CD14-positive monocyte (primary cell): ENCODE data around the gene PROC. TPM values are rescaled to one million over a fixed set of nuclear protein-coding genes. Genes with fewer than 3 reads are reported as not detected.
A peak's percentile ranks its signal among the peaks of the same experiment; 100 is the strongest.
"Not testable (repeated sequence)": the region's sequence is repeated elsewhere in the genome, so short reads cannot be mapped to it uniquely, and the experiment has no call there.

Experiments used
- DNase-seq, 3 donors: peaks; one replicate each; pipeline ENCODE4 v3.0.0-alpha.2; 2011 to 2022
- H2AFZ ChIP-seq: 2 replicates; pipeline ENCODE4 v1.6.0; 2012; ENCODE audit warnings: mild to moderate bottlenecking, low read depth, low read length, inconsistent platforms; ENCODE audit not compliant: insufficient read depth, poor library complexity, severe bottlenecking
- H3K27ac ChIP-seq, 2 donors: 1 replicate in 1 of 2; 2 replicates in 1 of 2; pipeline ENCODE4 v1.5.1; 2012 to 2013; ENCODE audit warnings: low read length in 2 of 2, control low read depth in 1 of 2, inconsistent platforms in 1 of 2, low read depth in 1 of 2, mild to moderate bottlenecking in 1 of 2
- H3K27me3 ChIP-seq, 2 donors: one replicate each; pipeline versions ENCODE4 v1.6.0 to v1.6.1; 2011 to 2013; ENCODE audit warnings: low read length in 2 of 2; ENCODE audit not compliant: control insufficient read depth in 2 of 2, insufficient read depth in 2 of 2
- H3K36me3 ChIP-seq, 2 donors: replicated peaks in 1 of 2; 1 replicate in 1 of 2; 2 replicates in 1 of 2; pipeline versions ENCODE4 v1.5.1 to v1.6.1; 2012 to 2013; ENCODE audit warnings: low read length in 2 of 2, control low read depth in 1 of 2, inconsistent platforms in 1 of 2, mild to moderate bottlenecking in 1 of 2; ENCODE audit not compliant: insufficient read depth in 2 of 2, control insufficient read depth in 1 of 2
- H3K4me1 ChIP-seq, 2 donors: 1 replicate in 1 of 2; 2 replicates in 1 of 2; pipeline versions ENCODE4 v1.5.1 to v1.6.1; 2012 to 2013; ENCODE audit warnings: low read length in 2 of 2, control low read depth in 1 of 2, inconsistent platforms in 1 of 2, mild to moderate bottlenecking in 1 of 2, moderate library complexity in 1 of 2; ENCODE audit not compliant: insufficient read depth in 2 of 2, control insufficient read depth in 1 of 2
- H3K4me2 ChIP-seq: replicated peaks from 2 replicates; pipeline ENCODE3; 2012; ENCODE audit warnings: low read length, moderate library complexity, mild to moderate bottlenecking; ENCODE audit not compliant: poor library complexity, severe bottlenecking; ENCODE audit errors: extremely low read depth
- H3K4me3 ChIP-seq, 3 experiments: fragments of 200-600 bp in 1 of 3; sonication (generic) in 1 of 3; replicated peaks in 1 of 3; 1 replicate in 2 of 3; 2 replicates in 1 of 3; pipeline ENCODE4 v1.5.1; 2011 to 2013; ENCODE audit warnings: low read length in 3 of 3, mild to moderate bottlenecking in 3 of 3, control low read depth in 2 of 3, low read depth in 2 of 3, inconsistent platforms in 1 of 3, moderate library complexity in 1 of 3
- H3K79me2 ChIP-seq: 2 replicates; pipeline ENCODE4 v1.6.0; 2012; ENCODE audit warnings: mild to moderate bottlenecking, control low read depth, inconsistent platforms, low read length, moderate library complexity; ENCODE audit not compliant: insufficient read depth
- H3K9ac ChIP-seq: 2 replicates; pipeline ENCODE4 v1.6.0; 2017; ENCODE audit warnings: low read length, mild to moderate bottlenecking; ENCODE audit not compliant: insufficient read depth, poor library complexity, severe bottlenecking
- H3K9me3 ChIP-seq, 2 donors: replicated peaks in 1 of 2; 1 replicate in 1 of 2; 2 replicates in 1 of 2; pipeline versions ENCODE4 v1.5.1 to v1.6.1; 2012 to 2013; ENCODE audit warnings: low read length in 2 of 2, control low read depth in 1 of 2; ENCODE audit not compliant: control insufficient read depth in 1 of 2, insufficient read depth in 1 of 2
- H4K20me1 ChIP-seq: 2 replicates; pipeline ENCODE4 v1.6.0; 2012; ENCODE audit warnings: mild to moderate bottlenecking, low read length, control low read depth, moderate library complexity; ENCODE audit not compliant: insufficient read depth
- H3K27ac Mint-ChIP-seq, 7 donors: one replicate each; pipeline ENCODE4 v1.8.0; 2020; ENCODE audit warnings: mild to moderate bottlenecking in 7 of 7, mixed read lengths in 7 of 7, moderate library complexity in 6 of 7, inconsistent platforms in 2 of 7
- H3K27me3 Mint-ChIP-seq, 3 donors: one replicate each; pipeline ENCODE4 v1.8.0; 2021 to 2022; ENCODE audit warnings: low read depth in 3 of 3, mild to moderate bottlenecking in 3 of 3, mixed read lengths in 3 of 3, moderate library complexity in 3 of 3, inconsistent platforms in 1 of 3
- H3K36me3 Mint-ChIP-seq, 2 donors: one replicate each; pipeline ENCODE4 v1.8.0; 2020; ENCODE audit warnings: mixed read lengths in 2 of 2, inconsistent platforms in 1 of 2, mild to moderate bottlenecking in 1 of 2
- H3K4me1 Mint-ChIP-seq: one replicate; pipeline ENCODE4 v1.8.0; 2020; ENCODE audit warnings: mild to moderate bottlenecking, mixed read lengths
- H3K4me3 Mint-ChIP-seq, 2 donors: one replicate each; pipeline ENCODE4 v1.8.0; 2020; ENCODE audit warnings: mild to moderate bottlenecking in 2 of 2, mixed read lengths in 2 of 2, moderate library complexity in 1 of 2
- H3K9me3 Mint-ChIP-seq, 7 donors: one replicate each; pipeline ENCODE4 v1.8.0; 2020 to 2022; ENCODE audit warnings: mixed read lengths in 7 of 7, mild to moderate bottlenecking in 6 of 7, moderate library complexity in 6 of 7, inconsistent platforms in 2 of 7
- WGBS: methylation state at CpG from one replicate; pipeline ENCODE4 v1.1.5; 2013; ENCODE audit warnings: missing lambda C conversion rate; ENCODE audit not compliant: insufficient coverage; 5-methylcytosine and 5-hydroxymethylcytosine counted together
- intact Hi-C, 2 donors: fragments of 100-400 bp; cut with micrococcal nuclease; formaldehyde crosslinking; loops; one replicate each; pipeline versions ENCODE4 v1.15.0 to v1.15.1; 2023
- polyA plus RNA-seq, 3 donors: library from polyadenylated mRNA; depleted of rRNA in 1 of 3; unstranded in 2 of 3; stranded (reverse) in 1 of 3; fragments of 300-500 nt in 2 of 3; fragments of >200 nt in 1 of 3; fragmentation: Illumina TruSeq in 2 of 3; gene quantifications; 1 replicate in 2 of 3; 2 replicates in 1 of 3; pipeline ENCODE4 v1.2.3, GENCODE V29; 2012 to 2021
- TF ChIP-seq, protein P1 (sequence below): fragments of 200-600 bp; IDR thresholded peaks from one replicate; pipeline ENCODE4 v1.8.0; 2022; ENCODE audit warnings: antibody characterized with exemption, mild to moderate bottlenecking

Gene PROC
- polyA plus RNA-seq, 3 donors, result 0.69 TPM; not detected in 2

DNA sequence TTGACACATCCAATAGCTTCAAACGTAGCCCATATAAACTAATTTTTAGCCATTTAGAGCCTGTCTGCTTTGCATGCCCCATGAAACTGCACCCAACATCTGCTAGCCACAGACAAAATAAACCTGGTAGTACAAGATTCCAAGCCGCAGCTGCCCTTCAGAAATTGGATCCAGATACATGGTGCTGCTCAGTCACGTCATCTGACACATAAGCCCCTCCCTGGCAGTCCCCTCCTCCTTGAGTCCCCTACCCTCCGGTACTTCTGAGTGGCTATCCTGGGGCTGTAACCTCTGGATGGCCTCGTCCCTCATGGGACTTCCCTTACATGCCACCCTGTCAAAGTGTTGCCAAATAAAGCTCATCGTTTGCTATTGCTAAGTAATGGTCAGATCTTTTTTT is 33.8 kb downstream of the PROC start:
- Histone ChIP-seq H3K36me3 (no peaks in the 10 kb centered on the region), H3K4me1 (peaks cover 0 to 3% of the 10 kb centered on the region in 2 donors), H3K4me3 (no peak overlapping the region), H3K79me2 (no peaks in the 10 kb centered on the region), H2AFZ (no peak overlapping the region), H3K9me3 (no peaks in the 10 kb centered on the region), H3K27me3 (no peaks in the 10 kb centered on the region), H3K27ac (no peak overlapping the region), H3K4me2 (no peak overlapping the region), H3K9ac (no peak overlapping the region), H4K20me1 (no peaks in the 10 kb centered on the region)
- H3K9me3 Mint-ChIP-seq, result peaks cover 0 to 3% (median 0%) of the 10 kb centered on the region in 7 donors
- H3K27me3 Mint-ChIP-seq, result peaks cover 0 to 3% (median 0%) of the 10 kb centered on the region in 3 donors
- H3K36me3 Mint-ChIP-seq, result peaks cover 13 to 15% of the 10 kb centered on the region in 2 donors
- no peak overlapping the region for H3K4me3 Mint-ChIP-seq
- TF ChIP-seq, protein P1, sequence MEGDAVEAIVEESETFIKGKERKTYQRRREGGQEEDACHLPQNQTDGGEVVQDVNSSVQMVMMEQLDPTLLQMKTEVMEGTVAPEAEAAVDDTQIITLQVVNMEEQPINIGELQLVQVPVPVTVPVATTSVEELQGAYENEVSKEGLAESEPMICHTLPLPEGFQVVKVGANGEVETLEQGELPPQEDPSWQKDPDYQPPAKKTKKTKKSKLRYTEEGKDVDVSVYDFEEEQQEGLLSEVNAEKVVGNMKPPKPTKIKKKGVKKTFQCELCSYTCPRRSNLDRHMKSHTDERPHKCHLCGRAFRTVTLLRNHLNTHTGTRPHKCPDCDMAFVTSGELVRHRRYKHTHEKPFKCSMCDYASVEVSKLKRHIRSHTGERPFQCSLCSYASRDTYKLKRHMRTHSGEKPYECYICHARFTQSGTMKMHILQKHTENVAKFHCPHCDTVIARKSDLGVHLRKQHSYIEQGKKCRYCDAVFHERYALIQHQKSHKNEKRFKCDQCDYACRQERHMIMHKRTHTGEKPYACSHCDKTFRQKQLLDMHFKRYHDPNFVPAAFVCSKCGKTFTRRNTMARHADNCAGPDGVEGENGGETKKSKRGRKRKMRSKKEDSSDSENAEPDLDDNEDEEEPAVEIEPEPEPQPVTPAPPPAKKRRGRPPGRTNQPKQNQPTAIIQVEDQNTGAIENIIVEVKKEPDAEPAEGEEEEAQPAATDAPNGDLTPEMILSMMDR, result no peak
- intact Hi-C loops, result no loop called here
- 96% methylated on average over 4 of the region's 6 CpGs for WGBS
- peak overlapping the region in 1 of 7 donors; percentile 61 for H3K27ac Mint-ChIP-seq
- peaks cover 8% of the 10 kb centered on the region for H3K4me1 Mint-ChIP-seq
- no peak for DNase-seq

DNA sequence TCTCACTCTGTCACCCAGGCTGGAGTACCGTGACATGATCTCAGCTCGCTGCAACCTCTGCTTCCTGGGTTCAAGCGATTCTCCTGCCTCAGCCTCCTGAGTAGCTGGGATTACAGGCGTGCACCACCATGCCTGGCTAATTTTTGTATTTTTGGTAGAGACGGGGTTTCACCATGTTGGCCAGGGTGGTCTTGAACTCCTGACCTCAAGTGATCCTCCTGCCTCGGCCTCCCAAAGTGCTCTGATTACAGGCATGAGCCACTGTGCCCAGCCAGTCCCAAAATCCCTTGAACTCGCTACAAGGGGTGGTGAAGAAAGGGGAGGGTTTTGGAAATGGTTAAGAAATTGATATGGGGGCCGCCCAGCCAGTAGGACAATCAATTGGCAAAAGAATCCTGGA is 34.2 kb downstream of the PROC start:
- H3K4me1 Mint-ChIP-seq, H3K27me3 ChIP-seq: not testable (repeated sequence)
- peaks cover 13 to 17% of the 10 kb centered on the region in 2 donors for H3K36me3 Mint-ChIP-seq

More for the DNA sequence above, 34.2 kb downstream of the PROC start:
- H3K4me3 Mint-ChIP-seq, intact Hi-C loops, H3K9me3 Mint-ChIP-seq, H3K4me1 ChIP-seq, H4K20me1 ChIP-seq, H3K27ac ChIP-seq, H3K4me3 ChIP-seq, H3K9ac ChIP-seq, DNase-seq, H2AFZ ChIP-seq, H3K4me2 ChIP-seq, H3K36me3 ChIP-seq, H3K9me3 ChIP-seq, H3K27me3 Mint-ChIP-seq, H3K79me2 ChIP-seq: not testable (repeated sequence)
- WGBS, result 96% methylated on average over 6 of the region's 8 CpGs
- H3K27ac Mint-ChIP-seq, result peak overlapping the region in 1 of 7 donors; percentile 61
